Measurements from ENCODE around the gene ARAP3. TPM values are rescaled to one million over a fixed set of nuclear protein-coding genes. Genes with fewer than 3 reads are reported as not detected.

The ARAP3 gene
- total RNA-seq, 1 donor from 2014 or later, result 42.4 TPM

- H3K4me1 ChIP-seq, result no peaks in the 10 kb centered on the region
- DNase-seq, result no peak
- no peak for TF ChIP-seq CTCF (IDR thresholded peaks at IDR 0.05)
- no peak for ATAC-seq
- H3K36me3 ChIP-seq, result peaks cover 12% of the 10 kb centered on the region
- H3K9me3 ChIP-seq, result no peaks in the 10 kb centered on the region
- intact Hi-C loops (cut with DNase I), result no loop called here
- H3K4me3 ChIP-seq, result no peak overlapping the region
- H3K27ac ChIP-seq, result no peak overlapping the region
- H3K27me3 ChIP-seq, result no peaks in the 10 kb centered on the region
Observed at GRCh38 chr5:141657404-141657803, 24.6 kb downstream of the ARAP3 start.

DNA sequence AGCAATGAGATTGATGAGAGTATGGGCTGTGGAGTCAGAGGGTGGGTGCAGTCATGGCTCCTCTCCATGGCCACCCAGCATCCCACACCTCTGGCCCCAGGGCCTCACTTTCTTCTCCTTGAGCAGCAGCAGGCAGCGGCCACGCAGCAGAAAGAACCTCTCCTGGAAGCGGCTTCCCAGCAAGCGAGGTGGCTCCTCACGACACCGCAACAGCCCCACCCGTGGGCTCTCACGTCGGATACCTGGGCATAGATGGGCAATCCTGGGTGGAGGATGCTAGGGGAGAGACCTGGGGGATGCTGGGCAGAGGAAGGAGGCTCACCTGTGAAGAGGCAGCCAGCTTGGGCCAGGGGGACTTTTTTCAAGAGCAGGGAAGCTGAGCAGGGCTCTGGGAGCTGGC lies 25.6 kb downstream of the ARAP3 start:
- intact Hi-C loops (cut with DNase I), result no loop called here
- Histone ChIP-seq H3K4me1 (peaks cover 4% of the 10 kb centered on the region), H3K9me3 (no peaks in the 10 kb centered on the region), H3K27ac (no peak overlapping the region), H3K27me3 (no peaks in the 10 kb centered on the region), H3K4me3 (no peak overlapping the region), H3K36me3 (peaks cover 12% of the 10 kb centered on the region)
- no peak for TF ChIP-seq CTCF (IDR thresholded peaks at IDR 0.05)
- ATAC-seq (no peak), DNase-seq (peak; percentile 54)

DNA sequence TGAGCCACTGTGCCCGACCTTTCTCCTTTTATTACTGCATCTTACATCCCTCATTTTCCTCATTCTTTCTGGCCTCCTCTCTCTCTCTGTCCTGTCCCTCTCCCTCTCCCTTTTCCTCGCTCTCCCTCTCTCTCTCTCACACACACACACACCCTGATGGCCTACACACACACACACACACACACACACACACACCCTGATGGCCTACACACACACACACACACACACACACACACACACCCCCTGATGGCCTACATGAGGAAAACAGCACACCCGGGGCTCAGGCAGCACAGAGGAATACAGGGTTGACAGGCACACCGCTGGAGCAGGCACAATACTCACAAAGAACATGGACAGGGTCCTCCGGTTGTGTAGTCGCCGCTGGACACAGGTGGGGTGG lies 27.0 kb downstream of the ARAP3 start:
- no peak overlapping the region for H3K4me3 ChIP-seq
- H3K27me3 ChIP-seq, result no peaks in the 10 kb centered on the region
- H3K9me3 ChIP-seq, result no peaks in the 10 kb centered on the region
- H3K4me1 ChIP-seq, result peaks cover 4% of the 10 kb centered on the region
- H3K36me3 ChIP-seq, result peaks cover 12% of the 10 kb centered on the region
- no peak for TF ChIP-seq CTCF (IDR thresholded peaks at IDR 0.05)
- no peak overlapping the region for H3K27ac ChIP-seq
- DNase-seq (peak; percentile 48), ATAC-seq (no peak)
- intact Hi-C loops (cut with DNase I), result no loop called here

GRCh38 chr5:141654298-141654697 lies 27.7 kb downstream of the ARAP3 start:
- DNase-seq (peak; percentile 11), ATAC-seq (no peak)
- Histone ChIP-seq H3K4me3 (no peak overlapping the region), H3K27ac (no peak overlapping the region), H3K4me1 (peaks cover 4% of the 10 kb centered on the region), H3K27me3 (no peaks in the 10 kb centered on the region), H3K9me3 (no peaks in the 10 kb centered on the region), H3K36me3 (peaks cover 12% of the 10 kb centered on the region)
- intact Hi-C loops (cut with DNase I), result no loop called here
- no peak for TF ChIP-seq CTCF (IDR thresholded peaks at IDR 0.05)

GRCh38 chr5:141651728-141652105 lies 30.3 kb downstream of the ARAP3 start:
- peak overlapping the region; percentile 68 for H3K4me3 ChIP-seq
- intact Hi-C loops (cut with DNase I), result no loop called here
- TF ChIP-seq CTCF (IDR thresholded peaks at IDR 0.05), result no peak
- no peaks in the 10 kb centered on the region for H3K9me3 ChIP-seq
- peak overlapping the region; percentile 67 for H3K27ac ChIP-seq
- no peak for ATAC-seq
- H3K4me1 ChIP-seq, result peaks cover 4% of the 10 kb centered on the region
- H3K27me3 ChIP-seq, result no peaks in the 10 kb centered on the region
- no peak for DNase-seq
- H3K36me3 ChIP-seq, result peaks cover 5% of the 10 kb centered on the region
